Measurements from ENCODE around the gene DYNC1H1.

GRCh38 chr14:102058146-102058545 lies 93.8 kb downstream of the DYNC1H1 start:
- no peak for TF ChIP-seq CTCF (conservative IDR thresholded peaks at IDR 0.05 in 1 of 2, IDR thresholded peaks at IDR 0.05 in 1 of 2; ENCODE audit: low read depth in 1 of 2, low read length in 2 of 2)
- TF ChIP-seq EZH2 (IDR thresholded peaks at IDR 0.05; ENCODE audit: low read length, missing control alignments) = no peak

Data from fibroblast of lung (primary cell).